Natural killer cell treated with Interleukin-12 subunit alpha and Interleukin-12 subunit beta and Interleukin-15 and Interleukin-18, amount 100 ng/mL, for 72 hours (primary cell): ENCODE results near the gene TMEM244. TPM values are rescaled to one million over a fixed set of nuclear protein-coding genes. Genes with fewer than 3 reads are reported as not detected.

Experiments
- ATAC-seq, 2 donors: fragments of 150-1000 bp; cut with Tn5 transposase in 1 of 2; sonication (Bioruptor Pico), chemical (Tn5 transposase) in 1 of 2; 2 replicates each; pipeline ENCODE4 v1.10.0; 2021
- DNase-seq: peaks from one replicate; pipeline ENCODE4 v3.0.0; 2022; ENCODE audit warnings: low spot score
- H3K27ac Mint-ChIP-seq, 2 donors: 1 replicate in 1 of 2; 2 replicates in 1 of 2; pipeline ENCODE4 v1.8.0; 2022; ENCODE audit warnings: mixed read lengths in 2 of 2, mild to moderate bottlenecking in 1 of 2, moderate library complexity in 1 of 2
- H3K27me3 Mint-ChIP-seq, 2 donors: 1 replicate in 1 of 2; 2 replicates in 1 of 2; pipeline ENCODE4 v1.8.0; 2022; ENCODE audit warnings: mixed read lengths in 2 of 2
- H3K36me3 Mint-ChIP-seq: one replicate; pipeline ENCODE4 v1.8.0; 2022; ENCODE audit warnings: mixed read lengths
- H3K4me1 Mint-ChIP-seq, 2 donors: 1 replicate in 1 of 2; 2 replicates in 1 of 2; pipeline ENCODE4 v1.8.0; 2022; ENCODE audit warnings: low read depth in 2 of 2, mixed read lengths in 2 of 2, mild to moderate bottlenecking in 1 of 2
- H3K4me3 Mint-ChIP-seq: one replicate; pipeline ENCODE4 v1.8.0; 2022; ENCODE audit warnings: mixed read lengths
- H3K9me3 Mint-ChIP-seq: 2 replicates; pipeline ENCODE4 v1.8.0; 2022; ENCODE audit warnings: mixed read lengths
- total RNA-seq, 2 donors: library from RNA; stranded (reverse); gene quantifications; one replicate each; pipeline ENCODE4 v1.2.3, GENCODE V29; 2022

The TMEM244 gene, protein sequence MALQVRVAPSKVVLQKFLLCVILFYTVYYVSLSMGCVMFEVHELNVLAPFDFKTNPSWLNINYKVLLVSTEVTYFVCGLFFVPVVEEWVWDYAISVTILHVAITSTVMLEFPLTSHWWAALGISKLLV
- not detected for total RNA-seq

DNA sequence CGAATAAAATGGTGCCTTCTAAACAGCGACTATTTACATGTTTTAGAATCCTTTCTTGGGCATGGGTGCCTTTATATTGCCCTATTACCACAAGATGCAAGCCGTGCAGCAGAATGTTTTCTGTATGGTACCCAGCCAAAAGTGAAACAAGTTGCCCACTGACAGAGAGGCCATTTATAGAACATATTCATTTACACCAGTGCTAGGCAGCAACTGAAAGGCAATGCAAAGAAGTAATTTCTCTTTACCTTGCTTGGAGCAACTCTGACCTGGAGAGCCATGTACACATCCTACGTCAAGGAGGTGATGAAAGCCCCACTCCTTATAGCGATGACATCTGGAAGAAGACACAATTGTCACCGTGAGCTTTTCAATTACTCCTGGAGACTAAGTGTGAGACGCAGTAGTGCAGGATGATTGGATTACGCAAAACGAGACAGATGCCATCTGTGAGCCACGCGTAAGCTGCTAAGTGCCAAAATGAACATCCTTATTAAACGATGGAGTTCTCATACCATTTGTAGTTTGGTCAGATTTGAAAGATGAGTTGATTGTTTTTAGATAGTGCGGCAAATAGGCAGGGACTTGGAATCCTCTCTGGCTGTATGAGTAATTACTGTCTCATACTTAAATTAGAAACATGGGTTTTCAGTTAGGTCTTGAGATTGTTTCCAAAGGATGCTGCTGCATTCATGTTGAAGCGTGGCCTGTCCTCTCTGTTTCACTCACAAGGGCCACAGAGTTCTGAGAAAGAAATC is at the start of gene TMEM244:
Gene TMEM244, minus strand, starts transcription at position 408 of the 758 bp plus-strand sequence. Its CDS starts 127 bp downstream, at position 281.
- DNase-seq, result no peak
- Mint-ChIP-seq H3K4me3 (peak within 1 kb of the TSS; percentile 76), H3K36me3 (no peaks in the 10 kb centered on the region), H3K4me1 (peaks cover 2 to 18% of the 10 kb centered on the region in 2 donors), H3K27me3 (peaks cover 0 to 3% of the 10 kb centered on the region in 2 donors), H3K27ac (peak within 1 kb of the TSS in 1 of 2 donors; percentile 76), H3K9me3 (no peaks in the 10 kb centered on the region)
- ATAC-seq, result peak in 1 of 2 donors; percentile 72

DNA sequence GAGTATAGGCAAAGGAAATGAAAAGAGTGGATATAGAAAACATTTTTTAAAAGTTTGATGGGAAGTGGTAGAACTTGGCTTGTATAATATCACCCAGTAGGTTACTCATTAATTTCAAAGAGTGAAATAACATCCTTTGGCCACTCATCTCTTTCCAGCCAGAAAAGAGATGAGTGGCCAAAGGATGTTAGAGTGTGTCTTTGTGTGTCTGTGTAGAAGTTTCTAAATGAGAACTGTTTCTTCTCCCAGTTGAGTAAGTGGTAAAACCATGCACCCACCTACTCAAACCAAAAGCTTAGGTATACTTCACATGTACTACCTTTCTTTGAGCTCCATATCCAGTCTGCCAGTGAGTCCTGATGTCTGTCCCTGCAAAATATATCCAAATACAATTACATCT is 47.7 kb upstream of the TMEM244 start:
- DNase-seq (no peak), ATAC-seq (peak; percentile 15 to 71)
- H3K4me3 Mint-ChIP-seq, result no peak overlapping the region
- no peaks in the 10 kb centered on the region for H3K36me3 Mint-ChIP-seq
- H3K4me1 Mint-ChIP-seq, result peaks cover 0 to 8% of the 10 kb centered on the region in 2 donors
- H3K27ac Mint-ChIP-seq, result no peak overlapping the region
- peaks cover 0 to 8% of the 10 kb centered on the region in 2 donors for H3K27me3 Mint-ChIP-seq
- H3K9me3 Mint-ChIP-seq, result no peaks in the 10 kb centered on the region

DNA sequence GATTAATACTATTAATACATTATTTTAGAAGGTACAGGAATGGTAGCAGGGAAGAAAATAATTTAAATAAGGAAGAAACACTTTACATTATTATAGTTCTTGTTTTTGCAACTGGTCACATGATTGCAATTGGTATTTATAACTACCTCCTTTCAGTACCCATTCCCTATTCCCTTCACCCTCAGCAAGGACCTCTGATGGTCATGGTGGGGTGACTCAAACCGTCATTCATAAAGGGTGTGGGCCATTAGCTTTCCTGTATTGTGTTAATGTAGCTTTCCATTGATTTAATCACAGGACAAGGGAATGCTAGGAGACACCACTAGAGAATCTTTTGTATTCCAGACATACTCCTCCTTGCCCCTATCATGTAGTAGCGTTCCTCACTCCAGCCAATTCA is 47.2 kb upstream of the TMEM244 start:
- ATAC-seq (no peak), DNase-seq (no peak)
- Mint-ChIP-seq H3K4me3 (no peak overlapping the region), H3K27ac (no peak overlapping the region), H3K27me3 (peaks cover 0 to 10% of the 10 kb centered on the region in 2 donors), H3K36me3 (no peaks in the 10 kb centered on the region), H3K4me1 (peaks cover 0 to 8% of the 10 kb centered on the region in 2 donors), H3K9me3 (no peaks in the 10 kb centered on the region)

DNA sequence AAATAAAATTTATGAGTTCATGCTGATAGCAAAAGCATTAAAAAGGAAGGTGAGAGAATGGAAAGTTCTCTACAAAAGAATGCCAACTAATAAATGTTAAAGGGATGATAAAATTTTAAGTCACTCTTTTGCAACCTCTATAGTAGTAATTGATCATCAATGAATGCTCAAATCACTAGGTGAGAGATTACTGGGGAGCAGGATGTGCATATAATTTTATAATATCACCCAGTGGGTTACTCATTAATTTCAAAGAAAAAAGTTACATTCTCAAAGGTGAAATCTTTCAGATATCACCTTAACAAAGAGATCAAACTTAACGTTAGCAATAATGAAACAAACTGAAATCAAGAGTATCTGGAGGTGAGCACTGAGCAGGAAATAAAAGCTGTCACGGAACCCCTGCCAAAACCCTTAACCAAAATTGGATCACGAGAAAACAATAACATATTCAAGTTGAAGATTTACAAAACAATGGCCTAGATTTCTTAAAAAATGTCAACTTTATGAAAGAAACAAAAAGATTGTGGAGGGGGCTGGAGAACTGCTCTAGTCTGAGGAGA is 45.5 kb upstream of the TMEM244 start:
- H3K36me3 Mint-ChIP-seq, result no peaks in the 10 kb centered on the region
- no peak overlapping the region for H3K27ac Mint-ChIP-seq
- no peaks in the 10 kb centered on the region for H3K9me3 Mint-ChIP-seq
- H3K4me1 Mint-ChIP-seq, result peaks cover 0 to 8% of the 10 kb centered on the region in 2 donors
- H3K27me3 Mint-ChIP-seq, result peaks cover 15 to 18% of the 10 kb centered on the region in 2 donors
- DNase-seq, result no peak
- H3K4me3 Mint-ChIP-seq, result no peak overlapping the region
- ATAC-seq, result no peak

DNA sequence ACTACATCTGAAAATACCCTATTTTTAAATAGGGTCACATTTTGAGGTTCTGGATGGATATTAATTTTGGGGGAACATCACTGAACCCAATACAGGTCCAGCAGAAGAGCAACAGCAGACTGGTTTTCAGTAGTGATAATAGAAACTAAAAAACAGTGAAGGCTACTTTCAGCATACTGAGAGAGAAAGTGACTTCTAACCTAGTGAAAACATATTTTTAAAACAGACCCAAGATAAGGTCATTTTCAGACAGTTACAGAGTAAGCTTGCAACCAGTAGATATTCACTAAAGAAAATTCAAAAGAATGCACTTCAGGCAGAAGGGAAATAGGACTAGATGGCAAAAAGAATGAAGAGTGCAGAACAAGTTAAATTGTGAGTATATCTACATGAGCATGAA is 42.0 kb upstream of the TMEM244 start:
- peaks cover 15 to 20% of the 10 kb centered on the region in 2 donors for H3K27me3 Mint-ChIP-seq
- no peaks in the 10 kb centered on the region for H3K4me1 Mint-ChIP-seq
- no peak overlapping the region for H3K27ac Mint-ChIP-seq
- H3K9me3 Mint-ChIP-seq, result no peaks in the 10 kb centered on the region
- ATAC-seq, result no peak
- H3K4me3 Mint-ChIP-seq, result no peak overlapping the region
- H3K36me3 Mint-ChIP-seq, result no peaks in the 10 kb centered on the region
- no peak for DNase-seq

DNA sequence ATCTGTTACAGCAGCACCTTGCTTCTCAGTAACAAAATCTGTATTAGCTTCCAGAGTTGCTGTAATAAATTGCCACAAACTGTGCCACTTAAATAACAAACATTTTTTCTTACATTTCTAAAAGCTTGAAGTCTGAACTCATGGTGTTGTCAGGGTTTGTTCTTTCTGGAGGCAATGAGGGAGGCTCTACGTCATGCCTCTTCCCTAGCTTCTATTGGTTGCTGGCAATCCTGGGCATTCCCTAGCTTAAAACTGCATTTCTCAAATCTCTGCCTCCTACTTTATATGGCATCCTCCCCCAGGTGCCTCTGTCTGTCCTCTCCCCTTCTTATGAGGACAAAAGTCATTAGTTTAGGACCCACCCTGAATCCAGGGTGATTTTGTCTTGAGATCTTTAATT is 41.6 kb upstream of the TMEM244 start:
- no peaks in the 10 kb centered on the region for H3K9me3 Mint-ChIP-seq
- H3K27me3 Mint-ChIP-seq, result peaks cover 15 to 21% of the 10 kb centered on the region in 2 donors
- DNase-seq (no peak), ATAC-seq (no peak)
- no peaks in the 10 kb centered on the region for H3K4me1 Mint-ChIP-seq
- no peak overlapping the region for H3K27ac Mint-ChIP-seq
- no peaks in the 10 kb centered on the region for H3K36me3 Mint-ChIP-seq
- H3K4me3 Mint-ChIP-seq, result no peak overlapping the region

DNA sequence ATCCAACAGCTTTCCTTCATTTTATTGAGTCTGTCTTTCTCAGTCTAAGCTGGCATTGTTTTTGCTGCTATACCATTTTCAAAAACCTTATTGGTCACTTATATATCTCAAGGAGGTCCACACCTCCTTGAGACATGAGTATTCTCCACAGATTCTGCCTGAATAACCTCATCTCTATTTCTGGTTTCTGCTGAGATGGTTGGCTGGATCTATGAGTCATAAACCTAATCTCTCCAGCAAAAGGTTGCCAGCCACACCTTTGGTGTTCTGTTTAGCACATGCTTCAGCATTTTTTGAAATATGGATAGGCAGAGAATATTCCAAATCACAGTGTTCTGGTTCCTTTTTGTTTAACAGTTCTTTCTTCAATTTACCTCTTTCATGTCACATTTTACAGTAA is 40.8 kb upstream of the TMEM244 start:
- H3K4me1 Mint-ChIP-seq, result no peaks in the 10 kb centered on the region
- H3K4me3 Mint-ChIP-seq, result no peak overlapping the region
- DNase-seq, result no peak
- no peaks in the 10 kb centered on the region for H3K9me3 Mint-ChIP-seq
- no peak overlapping the region for H3K27ac Mint-ChIP-seq
- no peaks in the 10 kb centered on the region for H3K36me3 Mint-ChIP-seq
- peaks cover 15 to 21% of the 10 kb centered on the region in 2 donors for H3K27me3 Mint-ChIP-seq
- no peak for ATAC-seq

DNA sequence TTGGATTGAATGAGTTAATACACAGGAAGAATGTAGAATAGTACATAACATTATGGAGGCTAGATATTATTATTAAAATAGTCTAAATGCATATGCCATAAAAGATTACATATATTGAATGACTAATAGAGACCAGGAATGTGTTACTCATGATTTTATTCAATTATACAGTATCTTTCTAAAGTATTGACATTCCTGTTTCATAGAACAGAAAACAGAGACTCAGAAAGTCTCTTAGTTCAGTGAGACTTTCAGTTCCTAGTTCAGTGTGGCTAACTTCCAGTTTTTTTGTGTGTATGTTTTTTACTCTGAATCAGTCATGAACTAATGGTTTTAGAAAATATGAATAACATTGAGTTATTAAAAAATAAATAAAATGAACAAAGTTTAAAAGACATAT is 34.6 kb upstream of the TMEM244 start:
- no peak overlapping the region for H3K4me3 Mint-ChIP-seq
- H3K36me3 Mint-ChIP-seq, result no peaks in the 10 kb centered on the region
- no peak overlapping the region for H3K27ac Mint-ChIP-seq
- H3K27me3 Mint-ChIP-seq, result peaks cover 0 to 13% of the 10 kb centered on the region in 2 donors
- no peaks in the 10 kb centered on the region for H3K9me3 Mint-ChIP-seq
- DNase-seq, result no peak
- no peak for ATAC-seq
- no peaks in the 10 kb centered on the region for H3K4me1 Mint-ChIP-seq

DNA sequence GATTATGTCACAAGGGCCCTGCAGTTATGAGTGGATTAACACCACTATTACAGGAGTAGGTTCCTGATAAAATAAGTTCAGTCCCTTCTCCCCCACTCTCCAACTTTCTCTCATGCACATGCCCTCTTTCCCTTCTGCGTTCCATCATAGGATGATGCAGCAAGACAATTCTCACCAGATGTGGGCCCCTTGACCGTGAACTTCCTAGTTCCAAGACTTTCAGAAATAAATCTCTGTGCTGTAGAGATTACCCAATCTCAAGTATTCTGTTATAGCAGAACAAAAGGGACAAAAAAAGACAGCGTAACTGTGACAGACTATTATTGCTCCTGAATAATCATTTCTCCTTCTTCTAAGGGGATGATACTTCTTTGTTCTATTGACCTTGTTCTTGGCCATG is 33.8 kb upstream of the TMEM244 start:
- no peak for DNase-seq
- H3K4me3 Mint-ChIP-seq, result no peak overlapping the region
- no peak for ATAC-seq
- H3K4me1 Mint-ChIP-seq, result peaks cover 0 to 6% of the 10 kb centered on the region in 2 donors
- H3K36me3 Mint-ChIP-seq, result no peaks in the 10 kb centered on the region
- H3K9me3 Mint-ChIP-seq, result no peaks in the 10 kb centered on the region
- peaks cover 0 to 11% of the 10 kb centered on the region in 2 donors for H3K27me3 Mint-ChIP-seq
- no peak overlapping the region for H3K27ac Mint-ChIP-seq

DNA sequence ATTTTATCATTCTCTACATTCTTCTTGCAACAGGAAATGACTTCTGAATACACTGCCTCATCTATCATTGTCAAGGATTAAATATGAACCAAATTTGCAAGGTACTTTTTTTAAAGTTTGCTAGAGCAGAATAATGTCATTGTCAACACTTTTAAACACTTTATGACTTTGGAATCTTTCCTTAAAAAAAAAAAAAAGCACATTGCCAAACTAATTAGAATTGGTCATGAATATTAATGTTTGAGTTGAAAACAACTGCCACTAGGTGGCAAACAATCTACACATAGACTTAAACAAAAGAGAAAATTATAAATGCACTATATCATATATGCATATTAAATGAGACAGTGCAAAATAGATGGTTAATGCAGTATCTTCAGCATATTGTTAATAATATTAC is 32.5 kb upstream of the TMEM244 start:
- DNase-seq, result no peak
- H3K9me3 Mint-ChIP-seq, result no peaks in the 10 kb centered on the region
- no peak overlapping the region for H3K4me3 Mint-ChIP-seq
- ATAC-seq, result no peak
- H3K27ac Mint-ChIP-seq, result no peak overlapping the region
- peaks cover 0 to 6% of the 10 kb centered on the region in 2 donors for H3K4me1 Mint-ChIP-seq
- no peaks in the 10 kb centered on the region for H3K36me3 Mint-ChIP-seq
- H3K27me3 Mint-ChIP-seq, result peaks cover 0 to 11% of the 10 kb centered on the region in 2 donors

DNA sequence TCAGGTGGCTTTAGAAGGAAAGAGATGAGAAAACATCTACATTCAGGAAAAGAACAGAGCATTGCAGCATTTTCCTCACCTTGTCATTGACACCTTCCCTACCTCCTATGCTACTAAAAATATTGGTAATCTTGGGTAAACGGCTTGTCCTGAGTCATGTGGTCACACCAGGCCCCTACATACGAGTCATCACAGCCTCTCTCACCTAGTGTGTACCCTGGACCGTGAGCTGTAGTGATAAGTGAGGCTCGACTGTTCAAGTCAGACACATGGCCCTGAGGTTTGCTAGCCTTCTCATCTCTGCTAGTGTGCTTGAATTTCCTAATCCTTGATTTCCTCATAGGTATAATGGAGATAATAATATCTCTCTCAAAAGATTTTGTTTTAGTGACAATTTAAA is 29.6 kb upstream of the TMEM244 start:
- H3K4me1 Mint-ChIP-seq, result peaks cover 0 to 6% of the 10 kb centered on the region in 2 donors
- ATAC-seq (peak; percentile 62 to 66), DNase-seq (no peak)
- H3K27ac Mint-ChIP-seq, result no peak overlapping the region
- peaks cover 7% of the 10 kb centered on the region in 2 donors for H3K27me3 Mint-ChIP-seq
- H3K9me3 Mint-ChIP-seq, result no peaks in the 10 kb centered on the region
- no peaks in the 10 kb centered on the region for H3K36me3 Mint-ChIP-seq
- H3K4me3 Mint-ChIP-seq, result no peak overlapping the region

DNA sequence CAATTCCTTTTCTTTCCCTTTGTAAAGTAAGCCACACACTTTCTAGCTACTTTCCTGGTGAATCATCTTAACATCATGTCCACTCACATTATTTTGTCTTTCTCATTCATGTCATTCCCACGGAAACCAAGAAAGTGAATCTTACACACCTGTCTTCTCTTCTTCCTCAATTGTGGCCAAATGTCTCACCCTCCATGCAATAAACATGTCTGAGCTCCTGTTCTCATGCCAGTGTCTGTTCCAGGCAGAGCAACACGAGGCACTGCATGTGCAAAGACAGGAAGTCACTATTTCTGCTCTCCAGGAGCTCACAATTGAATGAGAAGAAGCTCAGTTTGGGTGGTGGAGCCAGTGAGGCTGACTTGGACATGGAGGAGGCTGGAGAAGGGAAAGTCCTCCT is 29.0 kb upstream of the TMEM244 start:
- no peak for ATAC-seq
- no peak for DNase-seq
- no peak overlapping the region for H3K4me3 Mint-ChIP-seq
- H3K27me3 Mint-ChIP-seq, result peaks cover 6 to 7% of the 10 kb centered on the region in 2 donors
- no peaks in the 10 kb centered on the region for H3K9me3 Mint-ChIP-seq
- no peak overlapping the region for H3K27ac Mint-ChIP-seq
- no peaks in the 10 kb centered on the region for H3K36me3 Mint-ChIP-seq
- peaks cover 0 to 6% of the 10 kb centered on the region in 2 donors for H3K4me1 Mint-ChIP-seq

DNA sequence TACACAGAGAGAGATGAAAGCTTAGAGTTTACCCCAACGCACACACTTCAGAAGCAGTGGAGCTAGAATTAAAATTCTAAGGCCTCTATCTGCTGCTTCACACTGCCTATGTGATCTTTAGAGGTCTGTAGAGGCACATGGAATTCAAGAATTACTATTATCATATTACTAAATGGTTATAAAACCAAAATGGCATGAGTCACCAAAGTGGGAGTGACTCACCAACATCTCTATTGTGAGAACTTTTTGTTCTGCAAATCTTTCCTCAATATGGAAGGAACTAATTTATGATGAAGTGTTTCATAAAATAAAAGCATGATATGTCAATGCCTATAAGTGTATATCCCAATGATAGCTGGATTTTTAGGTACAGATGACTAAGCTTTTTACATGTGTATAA is 28.5 kb upstream of the TMEM244 start:
- peaks cover 3 to 7% of the 10 kb centered on the region in 2 donors for H3K27me3 Mint-ChIP-seq
- H3K27ac Mint-ChIP-seq, result no peak overlapping the region
- no peak for DNase-seq
- H3K9me3 Mint-ChIP-seq, result no peaks in the 10 kb centered on the region
- H3K36me3 Mint-ChIP-seq, result no peaks in the 10 kb centered on the region
- H3K4me1 Mint-ChIP-seq, result peaks cover 0 to 6% of the 10 kb centered on the region in 2 donors
- ATAC-seq, result no peak
- H3K4me3 Mint-ChIP-seq, result no peak overlapping the region

DNA sequence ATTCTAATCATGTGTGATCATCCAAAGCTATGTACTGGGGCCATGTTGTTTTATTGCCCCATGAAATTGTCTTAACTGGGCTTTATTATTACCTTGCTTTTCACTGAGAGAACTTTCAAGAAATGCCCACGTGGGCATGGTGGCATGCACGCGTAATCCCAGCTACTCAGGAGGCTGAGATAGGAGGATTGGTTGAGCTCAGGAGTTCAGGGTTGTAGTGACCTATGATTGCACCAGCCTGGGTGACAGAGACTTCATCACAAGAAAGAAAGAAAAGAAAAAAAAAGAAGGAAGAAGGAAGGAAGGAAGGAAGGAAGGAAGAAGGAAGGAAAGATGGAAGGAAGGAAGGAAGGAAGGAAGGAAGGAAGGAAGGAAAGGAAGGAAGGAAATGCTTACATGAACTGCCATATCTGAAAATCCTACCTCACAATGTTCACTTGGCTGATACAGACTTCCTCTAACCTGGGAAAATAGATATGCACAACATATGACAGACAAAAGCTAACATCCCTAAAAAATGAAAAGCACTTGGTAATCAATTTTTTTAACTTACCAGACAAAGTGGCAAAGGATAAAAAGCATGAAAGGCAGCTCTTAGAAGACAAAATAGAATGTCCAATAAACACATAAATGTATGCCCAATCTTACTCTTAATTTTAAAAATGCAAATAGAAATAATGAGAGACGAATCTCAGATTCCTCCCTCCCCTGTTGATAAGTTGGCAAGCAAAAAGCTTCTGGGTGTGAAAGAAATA is 25.5 kb upstream of the TMEM244 start:
- Mint-ChIP-seq H3K27me3 (peaks cover 5 to 18% of the 10 kb centered on the region in 2 donors), H3K4me1 (peaks cover 3 to 16% of the 10 kb centered on the region in 2 donors), H3K36me3 (no peaks in the 10 kb centered on the region), H3K4me3 (no peak overlapping the region), H3K27ac (no peak overlapping the region), H3K9me3 (no peaks in the 10 kb centered on the region)
- no peak for ATAC-seq
- no peak for DNase-seq
